GM19328 (cell line): ENCODE data around the gene ANKRD24.
"Not testable (repeated sequence)": the region's sequence is repeated elsewhere in the genome, so short reads cannot be mapped to it uniquely, and the experiment has no call there.

ENCODE experiments used
- ATAC-seq: cut with Tn5 transposase; IDR thresholded peaks from one replicate; pipeline ENCODE4 v1.9.1; 2021; ENCODE audit warnings: mild to moderate bottlenecking, moderate library complexity; ENCODE audit not compliant: unreplicated experiment

The ANKRD24 gene

GRCh38 chr19:4182084-4182810 is at the start of gene ANKRD24, which contains the start of gene SIRT6:
Gene ANKRD24 (plus strand): TSS chr19:4182689. CDS start chr19:4186426, 3,737 bp downstream.
Gene SIRT6 (minus strand): TSS chr19:4182563. CDS start chr19:4182539, 24 bp downstream.
- ATAC-seq: no peak

DNA sequence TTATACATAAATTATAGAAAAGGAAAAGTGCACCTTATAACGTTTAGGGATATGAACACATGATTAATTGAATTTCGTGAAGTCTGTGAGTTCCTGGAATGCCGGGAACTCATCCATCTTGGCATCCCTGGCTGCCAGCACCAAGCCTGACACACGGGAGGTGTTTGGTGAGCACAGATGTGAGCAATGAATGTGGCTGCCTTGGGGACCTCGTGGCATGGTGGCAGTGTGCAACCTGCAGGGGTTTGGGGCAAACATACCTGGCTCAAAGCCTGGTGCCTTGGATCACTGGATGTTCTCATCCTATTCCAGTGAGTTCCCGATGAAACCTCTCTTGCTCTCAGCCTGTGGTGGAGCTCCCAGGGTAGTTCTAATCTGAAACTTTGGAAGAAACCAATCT is 48.1 kb upstream of the ANKRD24 start:
- no peak for ATAC-seq

GRCh38 chr19:4135386-4135785 is 47.1 kb upstream of the ANKRD24 start:
- not testable (repeated sequence) for ATAC-seq

- no peak for ATAC-seq
These were observed 45.8 kb upstream of the ANKRD24 start for GRCh38 chr19:4136680-4137088.

DNA sequence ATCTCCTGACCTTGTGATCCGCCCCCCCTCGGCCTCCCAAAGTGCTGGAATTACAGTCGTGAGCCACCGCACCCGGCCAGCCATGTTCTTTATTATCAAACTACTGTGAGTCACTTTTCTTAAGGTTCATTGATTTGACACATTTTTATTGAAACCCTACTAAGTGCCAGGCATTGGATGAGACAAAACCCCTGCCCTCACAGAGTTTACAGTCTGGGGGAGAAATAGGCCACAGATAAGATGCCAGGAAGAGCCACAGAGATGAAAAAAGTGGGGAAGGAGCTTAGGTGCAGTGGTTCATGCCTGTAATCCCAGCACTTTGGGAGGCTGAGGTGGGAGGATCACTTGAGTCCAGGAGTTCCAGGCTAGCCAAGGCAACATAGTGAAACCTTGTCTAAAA is 44.0 kb upstream of the ANKRD24 start:
- ATAC-seq: no peak

GRCh38 chr19:4139614-4140236 is 42.8 kb upstream of the ANKRD24 start:
- no peak for ATAC-seq

DNA sequence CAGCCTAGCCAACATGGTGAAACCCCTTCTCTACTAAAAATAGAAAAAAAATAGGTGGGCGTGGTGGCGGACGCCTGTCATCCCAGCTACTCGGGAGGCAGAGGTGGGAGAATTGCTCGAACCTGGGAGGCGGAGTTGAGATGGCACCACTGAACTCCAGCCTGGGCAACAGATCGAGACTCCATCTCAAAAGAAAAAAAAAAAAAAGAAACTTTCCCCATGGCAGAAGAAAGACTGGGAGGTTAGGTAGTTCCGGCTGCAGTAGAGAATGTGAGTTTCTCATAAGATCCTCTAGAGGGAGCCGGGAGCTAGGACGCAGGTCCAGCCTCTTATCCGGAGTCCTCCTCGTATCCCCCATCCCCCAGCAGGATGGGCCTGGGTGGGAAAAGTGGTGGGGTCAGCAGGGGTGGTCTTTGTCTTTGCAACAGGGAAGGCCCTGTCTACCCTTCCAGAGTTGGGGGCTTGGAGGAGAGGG is 42.2 kb upstream of the ANKRD24 start:
- ATAC-seq: no peak

- ATAC-seq: not testable (repeated sequence)
These were observed 39.6 kb upstream of the ANKRD24 start for GRCh38 chr19:4142916-4143315.

DNA sequence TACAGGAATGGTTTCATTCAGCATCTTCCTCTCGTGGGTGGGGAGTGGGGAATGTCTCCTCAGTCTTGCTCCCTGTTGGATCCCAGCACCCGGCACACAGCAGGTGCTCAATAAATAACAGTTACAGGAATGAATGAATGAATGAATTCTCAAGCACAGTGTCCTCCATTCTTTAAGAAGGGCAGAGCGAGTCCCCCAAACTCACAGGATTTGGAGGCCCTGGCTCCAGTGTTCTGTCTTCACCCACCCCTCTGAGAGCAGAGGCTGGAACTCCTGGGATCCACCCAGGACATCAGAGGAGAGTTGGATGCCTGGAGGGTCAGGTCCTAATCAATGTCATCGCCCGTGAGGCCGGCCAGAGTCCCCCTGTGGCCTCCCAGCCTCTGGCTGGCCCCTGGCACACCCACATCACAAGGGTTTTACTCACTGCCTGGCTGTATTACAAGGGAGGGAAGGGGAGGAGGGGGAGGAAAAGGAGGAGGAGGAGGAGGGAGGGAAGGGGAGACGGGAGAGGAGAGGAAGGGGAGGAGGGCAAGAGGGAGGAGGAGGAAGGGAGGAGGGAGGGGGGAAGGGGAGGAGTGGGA is 37.7 kb upstream of the ANKRD24 start:
- no peak for ATAC-seq

DNA sequence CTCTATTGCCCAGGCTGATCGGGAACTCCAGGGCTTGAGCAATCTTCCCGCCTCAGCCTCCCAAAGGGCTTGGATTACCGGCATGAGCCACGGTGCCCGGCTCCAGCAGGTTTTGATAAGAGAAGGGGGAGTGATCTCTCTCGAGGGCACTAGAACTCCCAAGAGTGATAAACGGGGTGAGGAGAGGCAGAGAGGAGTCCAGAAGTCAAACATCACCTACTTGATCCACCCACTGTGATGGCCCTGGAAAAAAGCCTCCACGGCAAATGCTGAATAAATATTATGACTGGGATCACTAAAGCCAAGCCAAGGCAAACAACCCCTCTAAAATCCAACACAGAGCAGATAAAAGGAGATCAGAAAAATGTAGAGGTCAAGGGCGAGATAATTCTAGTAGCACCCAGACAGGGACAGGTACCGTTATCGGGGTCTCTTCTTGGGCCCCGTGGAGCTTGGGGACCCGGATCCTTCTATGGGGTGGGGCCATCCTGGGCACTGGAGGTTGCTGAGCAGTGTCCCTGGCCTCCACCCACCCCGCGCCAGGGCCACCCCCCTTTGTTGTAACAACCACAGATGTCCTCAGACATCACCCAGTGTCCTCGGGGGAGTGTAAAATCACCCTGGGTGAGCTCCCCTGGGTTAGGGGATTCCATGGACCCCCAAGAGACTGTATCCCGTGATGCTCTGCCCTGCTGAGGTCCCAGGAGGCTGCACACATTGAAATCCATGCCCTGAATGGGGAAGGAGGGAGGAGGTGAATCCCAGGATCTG is 32.8 kb upstream of the ANKRD24 start:
- no peak for ATAC-seq

DNA sequence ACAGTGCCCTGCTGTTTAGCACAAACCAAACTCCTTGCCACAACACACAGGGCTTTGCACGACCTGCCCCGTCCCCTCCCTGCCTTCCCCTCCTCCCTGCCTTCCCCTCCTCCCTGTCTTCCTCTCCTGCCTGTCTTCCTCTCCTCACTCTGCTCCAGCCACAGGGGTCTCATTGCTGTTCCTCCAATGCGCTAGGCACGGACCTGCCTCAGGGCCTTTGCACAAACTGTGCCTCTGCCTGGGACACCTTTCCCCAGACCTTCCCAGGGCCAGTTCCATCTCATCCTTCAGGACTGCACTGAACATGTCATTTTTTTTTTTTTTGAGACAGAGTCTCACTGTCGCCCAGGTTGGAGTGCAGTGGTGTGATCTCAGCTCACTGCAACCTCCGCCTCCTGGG is 30.9 kb upstream of the ANKRD24 start:
- no peak for ATAC-seq

DNA sequence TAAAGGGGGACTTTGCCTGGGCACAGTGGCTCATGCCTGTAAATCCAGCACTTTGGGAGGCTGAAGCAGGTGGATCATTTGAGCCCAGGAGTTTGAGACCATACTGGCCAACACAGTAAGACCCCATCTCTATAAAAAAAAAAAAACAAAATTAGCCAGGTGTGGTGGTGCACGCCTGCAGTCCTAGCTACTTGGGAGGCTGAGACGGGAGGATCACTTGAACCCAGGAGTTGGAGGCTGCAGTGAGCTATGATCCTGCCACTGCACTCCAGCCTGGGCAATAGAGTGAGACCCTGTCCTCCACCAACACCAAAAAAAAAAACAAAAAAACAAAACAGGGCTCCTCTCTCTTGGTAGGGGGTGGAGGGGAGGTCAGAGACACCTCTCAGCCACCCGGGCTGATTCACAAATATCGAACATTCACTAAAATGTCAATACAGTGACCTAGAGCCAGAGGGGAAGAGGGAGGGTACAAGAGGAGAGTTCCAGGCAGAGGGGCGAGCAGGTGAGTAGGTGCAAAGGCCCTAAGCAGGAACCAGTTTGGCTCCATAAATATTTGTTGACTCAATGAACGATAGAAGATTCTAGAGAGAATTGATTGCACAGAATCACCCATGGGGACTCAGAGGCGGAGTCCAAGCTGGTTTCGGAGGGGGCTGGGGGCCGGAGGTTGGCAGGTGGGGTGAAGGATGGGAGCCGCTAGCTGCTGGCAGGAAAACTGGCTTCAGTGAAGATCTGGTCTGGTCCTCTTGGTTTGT is 30.1 kb upstream of the ANKRD24 start:
- ATAC-seq: no peak

- ATAC-seq: no peak
These were observed 27.7 kb upstream of the ANKRD24 start for GRCh38 chr19:4154571-4155312.

DNA sequence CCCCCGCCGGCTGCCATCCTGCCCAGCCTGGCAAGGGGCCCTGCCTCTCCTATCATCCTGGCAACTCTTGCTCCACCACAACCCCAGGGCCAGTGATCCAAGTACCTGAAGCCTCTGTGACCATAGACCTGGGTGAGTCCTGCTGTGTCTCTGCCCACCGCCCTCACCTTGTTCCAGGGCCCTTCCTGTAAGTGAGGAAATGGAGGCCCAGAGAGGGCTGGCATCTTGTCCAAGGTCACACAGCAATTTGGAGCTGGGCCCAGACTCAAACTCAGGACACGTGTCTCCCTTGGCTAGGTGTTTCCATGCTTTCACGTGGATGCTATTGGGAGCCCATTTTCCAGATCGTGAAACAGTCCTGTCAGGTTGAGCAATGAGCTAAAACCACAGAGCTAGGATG is 25.3 kb upstream of the ANKRD24 start:
- no peak for ATAC-seq

- ATAC-seq: not testable (repeated sequence)
These were observed 24.5 kb upstream of the ANKRD24 start for GRCh38 chr19:4157971-4158370.

GRCh38 chr19:4161415-4162077 is 20.9 kb upstream of the ANKRD24 start:
- no peak for ATAC-seq

DNA sequence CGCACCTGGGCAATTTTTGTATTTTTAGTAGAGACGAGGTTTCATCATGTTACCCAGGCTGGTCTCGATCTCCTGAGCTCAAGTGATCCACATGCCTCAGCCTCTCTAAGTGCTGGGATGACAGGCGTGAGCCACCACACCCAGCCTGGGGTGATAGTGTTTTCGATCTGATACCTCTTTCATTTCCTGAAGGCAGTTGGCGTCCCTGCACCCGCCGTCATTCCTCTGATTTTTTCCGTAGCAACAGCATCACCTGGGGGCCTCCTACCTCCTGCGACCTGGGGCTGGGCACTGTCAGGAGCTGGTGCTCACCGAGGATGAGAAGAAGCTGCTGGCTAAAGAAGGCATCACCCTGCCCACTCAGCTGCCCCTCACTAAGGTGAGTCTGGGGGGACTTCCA is 18.2 kb upstream of the ANKRD24 start:
- ATAC-seq: no peak

GRCh38 chr19:4171676-4172075 is 10.8 kb upstream of the ANKRD24 start:
- ATAC-seq: no peak

DNA sequence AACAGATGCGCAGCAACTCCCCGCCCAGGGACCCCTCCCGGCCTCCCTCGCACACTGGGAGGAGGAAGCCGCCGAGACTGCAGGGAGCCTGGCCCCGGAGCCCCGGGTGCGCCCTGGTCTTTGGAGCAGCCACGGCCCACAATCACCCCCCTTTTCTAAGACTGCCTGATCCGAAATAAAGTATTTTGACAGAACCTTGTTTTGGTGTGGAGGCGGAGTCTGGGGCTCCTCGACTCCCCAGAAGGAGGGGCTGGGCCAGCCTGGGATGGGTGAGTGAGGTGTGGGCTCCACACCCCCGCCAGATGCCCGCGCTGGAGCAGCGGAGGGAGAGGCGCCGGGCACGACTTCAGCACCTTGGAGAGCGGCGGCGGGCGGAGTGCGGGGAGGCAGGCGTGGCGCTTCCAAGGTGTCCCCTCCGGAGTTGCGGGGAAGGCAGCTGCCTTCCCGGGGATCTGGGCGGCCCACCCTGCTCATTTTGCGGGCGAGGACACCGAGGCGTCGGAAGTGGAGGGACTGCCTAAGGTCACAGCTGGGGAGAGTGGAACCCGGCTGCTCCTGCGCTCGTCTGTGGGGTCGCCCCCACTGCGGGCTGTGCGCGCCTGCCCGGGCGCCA is 9.5 kb upstream of the ANKRD24 start:
- ATAC-seq: no peak
